IPS-NIHi7 (cell line): ENCODE results near the gene TEX54.
"Not testable (repeated sequence)": the region's sequence is repeated elsewhere in the genome, so short reads cannot be mapped to it uniquely, and the experiment has no call there.

Experiments used
- DNase-seq: peaks from one replicate; pipeline ENCODE4 v3.0.0; 2012; ENCODE audit warnings: mixed read lengths; ENCODE audit errors: extremely low spot score

The TEX54 gene

GRCh38 chr11:62855571-62856332 lies 23.1 kb upstream of the TEX54 start:
- peak; percentile 91 for DNase-seq

- DNase-seq, result no peak
These were observed 22.4 kb upstream of the TEX54 start for GRCh38 chr11:62854825-62855570.

- DNase-seq, result no peak
These were observed 21.6 kb upstream of the TEX54 start for GRCh38 chr11:62854013-62854824.

- no peak for DNase-seq
These were observed 20.8 kb upstream of the TEX54 start for GRCh38 chr11:62853279-62853965.

- DNase-seq, result no peak
These were observed 20.0 kb upstream of the TEX54 start for GRCh38 chr11:62852523-62853188.

GRCh38 chr11:62851807-62852522 lies 19.3 kb upstream of the TEX54 start:
- no peak for DNase-seq

GRCh38 chr11:62850911-62851806 lies 18.5 kb upstream of the TEX54 start:
- no peak for DNase-seq

GRCh38 chr11:62847767-62848314 lies 15.2 kb upstream of the TEX54 start:
- no peak for DNase-seq

- DNase-seq, result no peak
These were observed 13.5 kb upstream of the TEX54 start for GRCh38 chr11:62846177-62846576.

- DNase-seq, result no peak
These were observed 11.5 kb upstream of the TEX54 start for GRCh38 chr11:62844154-62844553.

GRCh38 chr11:62843466-62843865 lies 10.8 kb upstream of the TEX54 start:
- no peak for DNase-seq

- DNase-seq, result not testable (repeated sequence)
These were observed 10.2 kb upstream of the TEX54 start for GRCh38 chr11:62842891-62843290.

- DNase-seq, result peak; percentile 30
These were observed 9.6 kb upstream of the TEX54 start for GRCh38 chr11:62842171-62842741.

- peak; percentile 86 for DNase-seq
These were observed 8.9 kb upstream of the TEX54 start for GRCh38 chr11:62841361-62842170.

GRCh38 chr11:62840721-62841360 lies 8.2 kb upstream of the TEX54 start:
- DNase-seq, result not testable (repeated sequence)

- peak; percentile 67 for DNase-seq
These were observed 6.7 kb upstream of the TEX54 start, which contains the start of gene WDR74 for GRCh38 chr11:62839050-62839945. Gene WDR74 (minus strand): TSS chr11:62839590. CDS start chr11:62839570, 20 bp downstream.
